Glutamatergic neuron (in vitro differentiated cells): ENCODE data around the gene GDPD5. TPM values are rescaled to one million over a fixed set of nuclear protein-coding genes. Genes with fewer than 3 reads are reported as not detected.

ENCODE experiments used
- DNase-seq: peaks from one replicate; pipeline ENCODE4 v3.0.0; 2022
- H3K27ac Mint-ChIP-seq: one replicate; pipeline ENCODE4 v1.8.0; 2020; ENCODE audit warnings: mild to moderate bottlenecking, mixed read lengths, inconsistent platforms; ENCODE audit not compliant: unreplicated experiment
- H3K27me3 Mint-ChIP-seq: one replicate; pipeline ENCODE4 v1.8.0; 2020; ENCODE audit warnings: mild to moderate bottlenecking, moderate library complexity, mixed read lengths, inconsistent platforms; ENCODE audit not compliant: unreplicated experiment
- H3K36me3 Mint-ChIP-seq: one replicate; pipeline ENCODE4 v1.8.0; 2020; ENCODE audit warnings: mild to moderate bottlenecking, mixed read lengths, inconsistent platforms; ENCODE audit not compliant: unreplicated experiment
- H3K4me1 Mint-ChIP-seq: one replicate; pipeline ENCODE4 v1.8.0; 2020; ENCODE audit warnings: mild to moderate bottlenecking, low read depth, mixed read lengths, inconsistent platforms; ENCODE audit not compliant: unreplicated experiment
- H3K4me3 Mint-ChIP-seq: one replicate; pipeline ENCODE4 v1.8.0; 2020; ENCODE audit warnings: mild to moderate bottlenecking, mixed read lengths, inconsistent platforms; ENCODE audit not compliant: unreplicated experiment
- H3K9me3 Mint-ChIP-seq: one replicate; pipeline ENCODE4 v1.8.0; 2020; ENCODE audit warnings: mild to moderate bottlenecking, moderate library complexity, mixed read lengths, inconsistent platforms; ENCODE audit not compliant: unreplicated experiment
- CTCF ChIP-seq: fragments of 200-600 bp; sonication (generic); IDR thresholded peaks from one replicate; pipeline ENCODE4 v1.5.0; 2021; ENCODE audit not compliant: partially characterized antibody, unreplicated experiment
- total RNA-seq: library from RNA; stranded (reverse); fragmentation: NEBNext Ultra II Directional; extraction: Animal tissue kit (Norgen Biotek cat#: 25700); gene quantifications from one replicate; pipeline ENCODE4 v1.2.1, GENCODE V29; 2021; ENCODE audit not compliant: unreplicated experiment

The GDPD5 gene
- total RNA-seq, 1 donor from 2014 or later: 147 TPM

DNA sequence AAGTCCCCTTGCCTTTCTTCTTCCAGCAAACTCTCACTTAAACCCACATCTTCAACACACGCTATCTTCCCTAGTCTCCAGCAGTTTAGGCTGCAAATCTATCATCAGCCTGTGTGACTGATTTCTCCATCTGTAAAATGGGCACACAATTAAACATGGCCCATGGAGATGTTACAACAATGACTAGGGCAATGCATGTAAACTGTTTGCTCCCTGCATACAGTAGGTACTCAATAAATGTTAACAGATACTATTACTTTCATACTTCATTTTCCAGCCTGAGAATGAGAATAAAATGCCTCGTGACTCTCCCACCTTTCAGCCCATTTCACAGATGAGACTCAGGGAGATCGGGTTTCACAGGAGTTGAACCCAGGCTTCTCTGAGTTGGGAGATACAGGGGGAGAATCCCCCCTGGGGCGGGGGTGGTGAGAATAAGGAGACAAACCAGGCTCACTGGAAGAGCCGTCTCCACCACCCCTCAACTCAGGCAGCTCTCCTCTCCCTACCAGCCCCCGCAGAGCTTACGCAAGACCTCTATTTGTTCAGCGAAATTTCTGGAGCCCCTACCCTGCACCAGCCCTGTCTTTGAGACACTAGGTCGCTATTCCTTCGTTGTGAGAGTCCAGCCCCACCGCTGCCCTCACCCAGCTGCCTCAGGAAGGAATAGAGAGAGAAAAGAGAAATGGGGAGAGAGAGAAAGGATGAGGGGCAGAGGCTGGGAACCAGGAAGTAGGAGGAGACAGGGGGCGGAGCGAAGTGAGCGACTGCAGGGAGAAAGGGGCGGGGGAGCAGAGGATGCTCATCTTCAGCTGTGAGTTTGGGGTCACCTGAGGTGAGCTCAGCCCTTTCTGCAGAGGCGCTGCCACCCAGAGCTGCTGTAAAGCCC lies 50.6 kb downstream of the GDPD5 start:
- no peak overlapping the region for H3K27ac Mint-ChIP-seq
- peaks cover 10% of the 10 kb centered on the region for H3K9me3 Mint-ChIP-seq
- H3K4me3 Mint-ChIP-seq: no peak overlapping the region
- H3K4me1 Mint-ChIP-seq: peaks cover 12% of the 10 kb centered on the region
- TF ChIP-seq CTCF: no peak
- peaks cover 18% of the 10 kb centered on the region for H3K27me3 Mint-ChIP-seq
- H3K36me3 Mint-ChIP-seq: peaks cover 4% of the 10 kb centered on the region
- peak; percentile 50 for DNase-seq

- Mint-ChIP-seq H3K36me3 (peaks cover 4% of the 10 kb centered on the region), H3K27ac (no peak overlapping the region), H3K4me3 (no peak overlapping the region), H3K4me1 (peaks cover 12% of the 10 kb centered on the region), H3K9me3 (peaks cover 10% of the 10 kb centered on the region), H3K27me3 (peaks cover 18% of the 10 kb centered on the region)
- DNase-seq: no peak
- no peak for TF ChIP-seq CTCF
Observed at GRCh38 chr11:75474240-75474639, 51.5 kb downstream of the GDPD5 start.

- Mint-ChIP-seq H3K27me3 (peaks cover 18% of the 10 kb centered on the region), H3K27ac (no peak overlapping the region), H3K4me1 (peaks cover 15% of the 10 kb centered on the region), H3K9me3 (peaks cover 10% of the 10 kb centered on the region), H3K4me3 (no peak overlapping the region), H3K36me3 (peaks cover 4% of the 10 kb centered on the region)
- DNase-seq: no peak
- no peak for TF ChIP-seq CTCF
Observed at GRCh38 chr11:75473684-75474083, 52.1 kb downstream of the GDPD5 start.

GRCh38 chr11:75472081-75472732 lies 53.5 kb downstream of the GDPD5 start:
- no peak for TF ChIP-seq CTCF
- Mint-ChIP-seq H3K4me1 (peaks cover 15% of the 10 kb centered on the region), H3K27me3 (peaks cover 19% of the 10 kb centered on the region), H3K4me3 (no peak overlapping the region), H3K9me3 (peaks cover 8% of the 10 kb centered on the region), H3K36me3 (no peaks in the 10 kb centered on the region), H3K27ac (no peak overlapping the region)
- DNase-seq: no peak
